Endodermal cell (in vitro differentiated cells): Measurements from ENCODE around the gene TRIO. TPM values are rescaled to one million over a fixed set of nuclear protein-coding genes. Genes with fewer than 3 reads are reported as not detected.

ENCODE experiments used
- DNase-seq: peaks from one replicate; pipeline ENCODE4 v3.0.0-alpha.2; 2017
- H3K27ac ChIP-seq: 2 replicates; pipeline ENCODE4 v1.5.1; 2013; ENCODE audit warnings: mild to moderate bottlenecking, low read depth, low read length, moderate library complexity
- H3K27me3 ChIP-seq: 2 replicates; pipeline ENCODE4 v1.6.1; 2013; ENCODE audit warnings: mild to moderate bottlenecking, low read length, moderate library complexity; ENCODE audit not compliant: insufficient read depth, control insufficient read depth, poor library complexity, severe bottlenecking
- H3K36me3 ChIP-seq: 2 replicates; pipeline ENCODE4 v1.7.0; 2013; ENCODE audit warnings: mild to moderate bottlenecking, low read length, moderate library complexity; ENCODE audit not compliant: control insufficient read depth, insufficient read depth
- H3K4me1 ChIP-seq: one replicate; pipeline ENCODE4 v1.7.0; 2013; ENCODE audit warnings: low read length; ENCODE audit not compliant: control insufficient read depth, insufficient read depth
- H3K4me3 ChIP-seq: 2 replicates; pipeline ENCODE4 v1.5.1; 2013; ENCODE audit warnings: mild to moderate bottlenecking, low read length, moderate library complexity
- H3K9ac ChIP-seq: 2 replicates; pipeline ENCODE4 v1.6.1; 2013; ENCODE audit warnings: mild to moderate bottlenecking, low read length, moderate library complexity; ENCODE audit not compliant: poor library complexity, severe bottlenecking; ENCODE audit errors: extremely low read depth
- H3K9me3 ChIP-seq: 2 replicates; pipeline ENCODE4 v1.6.1; 2013; ENCODE audit warnings: mild to moderate bottlenecking, low read length, moderate library complexity; ENCODE audit not compliant: control insufficient read depth
- H3K27ac Mint-ChIP-seq: 2 replicates; pipeline ENCODE4 v1.8.0; 2020; ENCODE audit warnings: mixed read lengths
- H3K27me3 Mint-ChIP-seq: 2 replicates; pipeline ENCODE4 v1.8.0; 2021; ENCODE audit warnings: mild to moderate bottlenecking, mixed read lengths; ENCODE audit not compliant: insufficient read depth
- H3K36me3 Mint-ChIP-seq: 2 replicates; pipeline ENCODE4 v1.8.0; 2020; ENCODE audit warnings: low read depth, mixed read lengths
- H3K4me1 Mint-ChIP-seq: 2 replicates; pipeline ENCODE4 v1.8.0; 2020; ENCODE audit warnings: mixed read lengths
- H3K4me3 Mint-ChIP-seq: 2 replicates; pipeline ENCODE4 v1.8.0; 2020; ENCODE audit warnings: mild to moderate bottlenecking, moderate library complexity, mixed read lengths
- H3K9me3 Mint-ChIP-seq: 2 replicates; pipeline ENCODE4 v1.8.0; 2020; ENCODE audit warnings: mild to moderate bottlenecking, mixed read lengths
- CTCF ChIP-seq: fragments of 200-600 bp; sonication (generic); conservative IDR thresholded peaks from 2 replicates; pipeline ENCODE4 v1.5.0; 2021; ENCODE audit warnings: antibody characterized with exemption, mild to moderate bottlenecking
- WGBS, 2 experiments: methylation state at CpG; one replicate each; pipeline versions ENCODE4 v1.1.5 to v1.1.7; 2013; ENCODE audit warnings: missing lambda C conversion rate in 2 of 2, mixed read lengths in 1 of 2; ENCODE audit not compliant: insufficient coverage in 1 of 2, insufficient read length in 1 of 2; 5-methylcytosine and 5-hydroxymethylcytosine counted together
- total RNA-seq, 2 donors: library from RNA; stranded (reverse); fragmentation: NEBNext Ultra II Directional in 1 of 2; extraction: Animal tissue kit (Norgen Biotek cat#: 25700) in 1 of 2; gene quantifications; 2 replicates in 1 of 2; 3 replicates in 1 of 2; pipeline ENCODE4 v1.2.1, GENCODE V29; 2021

TRIO gene
- total RNA-seq, 2 donors from 2014 or later = 88.3 to 109 TPM

GRCh38 chr5:14357851-14358250 lies 214.7 kb downstream of the TRIO start:
- Histone ChIP-seq H3K9ac (no peak overlapping the region), H3K4me3 (no peak overlapping the region), H3K4me1 (no peaks in the 10 kb centered on the region), H3K9me3 (no peaks in the 10 kb centered on the region), H3K36me3 (peaks cover 21% of the 10 kb centered on the region), H3K27ac (peak overlapping the region; percentile 30), H3K27me3 (no peaks in the 10 kb centered on the region)
- Mint-ChIP-seq H3K9me3 (no peaks in the 10 kb centered on the region), H3K4me1 (peaks cover 11% of the 10 kb centered on the region), H3K36me3 (peaks cover 24% of the 10 kb centered on the region), H3K4me3 (peak overlapping the region; percentile 13), H3K27me3 (no peaks in the 10 kb centered on the region), H3K27ac (peak overlapping the region; percentile 40)
- 58 to 67% methylated on average over 15 to 20 of the region's 20 CpGs for WGBS, 2 experiments
- TF ChIP-seq CTCF = no peak
- DNase-seq = peak; percentile 84

- peaks cover 11% of the 10 kb centered on the region for H3K4me1 Mint-ChIP-seq
- H3K4me3 Mint-ChIP-seq = no peak overlapping the region
- WGBS, 2 experiments = 93 to 96% methylated on average over 6 to 7 of the region's 7 CpGs
- H3K27ac Mint-ChIP-seq = no peak overlapping the region
- H3K27me3 ChIP-seq = no peaks in the 10 kb centered on the region
- no peak overlapping the region for H3K4me3 ChIP-seq
- TF ChIP-seq CTCF = no peak
- no peaks in the 10 kb centered on the region for H3K9me3 ChIP-seq
- no peaks in the 10 kb centered on the region for H3K4me1 ChIP-seq
- H3K27ac ChIP-seq = no peak overlapping the region
- no peak for DNase-seq
- peaks cover 26% of the 10 kb centered on the region for H3K36me3 ChIP-seq
- peaks cover 29% of the 10 kb centered on the region for H3K36me3 Mint-ChIP-seq
- H3K9ac ChIP-seq = no peak overlapping the region
- H3K27me3 Mint-ChIP-seq = no peaks in the 10 kb centered on the region
- no peaks in the 10 kb centered on the region for H3K9me3 Mint-ChIP-seq
Measured at GRCh38 chr5:14358536-14358935, 215.4 kb downstream of the TRIO start.

GRCh38 chr5:14359069-14360043 lies 216.2 kb downstream of the TRIO start:
- Histone ChIP-seq H3K27me3 (no peaks in the 10 kb centered on the region), H3K9ac (no peak overlapping the region), H3K9me3 (no peaks in the 10 kb centered on the region), H3K4me1 (no peaks in the 10 kb centered on the region), H3K27ac (no peak overlapping the region), H3K36me3 (peaks cover 33% of the 10 kb centered on the region), H3K4me3 (no peak overlapping the region)
- Mint-ChIP-seq H3K4me3 (no peak overlapping the region), H3K4me1 (peaks cover 11% of the 10 kb centered on the region), H3K27me3 (no peaks in the 10 kb centered on the region), H3K36me3 (peaks cover 34% of the 10 kb centered on the region), H3K27ac (peak overlapping the region; percentile 67), H3K9me3 (no peaks in the 10 kb centered on the region)
- TF ChIP-seq CTCF = no peak
- WGBS, 2 experiments = 92 to 99% methylated on average over 19 to 27 of the region's 27 CpGs
- no peak for DNase-seq
